Inflammatory macrophage (primary cell): ENCODE data around the gene DDIT3.

Source experiments
- DNase-seq, 2 donors: peaks; one replicate each; pipeline ENCODE4 v3.0.0-alpha.2; 2020 to 2022

The DDIT3 gene

GRCh38 chr12:57467212-57467874 is 53.0 kb downstream of the DDIT3 start:
- no peak for DNase-seq
